ENCODE data around the gene SYNE1.
"Not testable (repeated sequence)": the region's sequence is repeated elsewhere in the genome, so short reads cannot be mapped to it uniquely, and the experiment has no call there.

The SYNE1 gene

DNA sequence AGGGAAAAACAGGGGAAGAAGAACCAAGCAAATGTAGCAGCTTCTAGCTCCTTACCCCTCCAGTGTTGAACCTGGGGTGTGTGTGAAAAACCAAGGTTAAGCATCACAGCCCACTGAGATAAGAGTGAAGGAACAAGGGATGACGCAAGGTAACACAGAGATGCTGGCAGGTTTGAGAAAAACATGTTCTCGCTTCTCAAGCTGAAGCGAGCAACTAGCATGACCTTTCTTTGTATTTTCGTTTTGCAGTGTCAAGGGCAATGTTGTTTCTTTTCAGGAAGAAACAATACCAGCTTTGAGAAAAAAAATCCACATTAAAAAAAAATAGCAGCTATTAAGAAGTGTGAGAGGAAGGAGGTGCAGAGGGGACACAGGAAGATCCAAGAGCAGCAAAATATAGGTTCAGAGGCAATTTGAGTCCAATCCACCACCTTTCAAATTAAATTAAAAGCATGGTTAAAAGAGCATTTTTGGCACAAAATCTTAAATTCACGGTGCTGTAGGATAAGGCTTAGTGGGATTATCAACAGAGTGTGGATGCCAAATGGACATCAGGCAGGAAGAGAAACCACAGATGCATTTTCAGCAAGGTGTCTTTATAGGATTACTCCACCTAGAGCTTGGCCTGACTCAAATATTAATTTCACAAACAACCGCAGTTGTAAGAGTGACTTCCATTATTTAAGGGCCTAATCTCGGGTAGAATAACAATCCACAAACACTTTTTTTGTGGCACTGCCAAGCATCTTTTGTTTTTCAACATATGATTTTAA lies 70.9 kb downstream of the SYNE1 start:
- no peak for DNase-seq

DNA sequence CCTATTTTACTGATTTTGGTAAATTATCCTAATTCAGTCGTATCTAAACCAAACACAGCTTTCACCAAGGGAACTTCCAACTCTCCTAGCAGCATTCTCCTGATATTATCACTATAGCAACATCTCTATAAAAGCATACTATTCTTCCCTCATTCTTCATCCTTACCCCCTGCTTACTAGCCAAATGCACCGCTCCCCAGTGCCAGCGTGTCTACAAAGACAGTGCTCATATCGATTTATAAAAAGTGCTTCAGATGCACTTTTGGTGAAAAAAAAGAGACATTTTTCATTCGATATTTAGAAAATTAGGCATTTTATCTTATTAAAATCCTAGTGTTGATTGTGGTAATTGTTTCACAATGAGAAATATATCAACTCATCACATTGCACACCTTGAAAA lies 74.0 kb downstream of the SYNE1 start:
- no peak for DNase-seq

DNA sequence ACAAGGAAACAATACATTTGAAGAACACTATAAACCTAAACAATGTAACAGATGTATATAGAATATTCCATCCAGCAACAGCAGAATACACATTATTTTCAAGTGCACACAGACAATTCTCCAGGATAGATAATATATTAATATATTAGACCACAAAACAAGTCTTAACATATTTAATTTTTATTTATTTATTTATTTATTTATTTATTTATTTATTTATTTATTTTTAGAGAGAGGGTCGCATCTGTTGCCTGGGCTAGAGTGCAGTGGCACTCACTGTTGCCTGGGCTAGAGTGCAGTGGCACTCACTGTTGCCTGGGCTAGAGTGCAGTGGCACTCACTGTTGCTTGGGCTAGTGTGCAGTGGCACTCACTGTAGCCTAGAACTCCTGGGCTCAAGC lies 78.4 kb downstream of the SYNE1 start:
- DNase-seq, result not testable (repeated sequence)

DNA sequence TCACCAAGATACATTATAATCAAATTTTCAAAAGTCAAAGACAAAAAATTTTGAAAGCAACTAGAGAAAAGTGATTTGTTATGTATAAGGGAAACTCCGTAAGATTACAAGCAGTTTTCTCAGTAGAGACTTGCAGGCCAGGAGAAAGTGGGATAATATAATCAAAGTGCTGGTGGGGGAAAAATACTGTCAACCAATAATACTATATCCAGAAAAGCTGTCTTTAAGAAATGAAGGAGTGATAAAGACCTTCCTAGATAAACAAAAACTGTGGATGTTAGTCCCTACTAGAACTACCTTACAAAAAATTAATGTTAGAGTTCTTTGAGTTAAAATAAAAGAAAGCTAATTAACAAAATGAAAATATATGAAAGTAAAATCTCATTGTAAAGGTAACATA lies 79.7 kb downstream of the SYNE1 start:
- no peak for DNase-seq

DNA sequence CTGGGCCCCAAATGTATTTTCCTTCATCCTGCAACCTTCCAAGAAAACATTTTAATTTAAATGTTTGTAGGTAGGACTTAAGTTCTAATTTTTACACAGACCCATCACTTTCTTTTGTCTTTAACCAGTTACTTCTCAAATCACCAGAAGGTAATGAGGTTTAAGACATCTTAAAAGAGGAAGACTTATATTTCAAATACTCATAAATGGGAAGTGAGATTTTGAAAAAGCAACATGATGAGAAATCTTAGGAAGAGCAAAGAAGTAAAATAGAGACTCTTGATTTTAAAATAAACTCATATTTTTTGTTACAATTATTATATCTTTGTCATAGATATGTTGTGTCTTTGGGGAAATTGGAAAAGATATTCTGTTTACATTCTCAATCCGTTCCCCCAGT lies 82.3 kb downstream of the SYNE1 start:
- no peak for DNase-seq

DNA sequence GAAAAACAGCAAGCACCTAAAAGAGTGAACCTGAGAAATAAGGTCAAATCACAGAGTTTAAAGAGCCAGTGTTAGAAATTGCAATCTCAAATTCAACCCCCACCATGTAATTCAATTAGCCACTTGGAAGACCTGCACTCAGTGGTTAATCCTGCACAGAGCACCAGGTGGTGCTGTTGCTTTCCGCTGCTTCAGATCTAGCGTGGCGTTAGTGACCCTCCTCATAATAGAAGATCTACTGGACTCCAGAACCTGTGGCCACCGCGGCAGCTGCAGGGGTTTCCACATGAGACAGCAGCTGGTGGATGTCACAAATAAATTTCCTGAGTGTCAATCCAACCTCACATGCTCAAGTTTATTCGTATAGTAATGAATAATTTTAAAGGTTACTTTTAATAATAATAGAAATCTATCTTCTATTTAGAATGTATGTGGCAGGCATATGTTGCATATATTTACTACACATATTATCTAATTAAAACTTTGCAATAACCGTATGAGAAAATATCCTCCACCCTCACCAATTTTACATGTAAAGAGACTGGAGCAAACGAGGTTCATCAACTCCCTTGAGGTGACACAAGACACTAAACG lies 84.4 kb downstream of the SYNE1 start:
- DNase-seq, result peak; percentile 49

DNA sequence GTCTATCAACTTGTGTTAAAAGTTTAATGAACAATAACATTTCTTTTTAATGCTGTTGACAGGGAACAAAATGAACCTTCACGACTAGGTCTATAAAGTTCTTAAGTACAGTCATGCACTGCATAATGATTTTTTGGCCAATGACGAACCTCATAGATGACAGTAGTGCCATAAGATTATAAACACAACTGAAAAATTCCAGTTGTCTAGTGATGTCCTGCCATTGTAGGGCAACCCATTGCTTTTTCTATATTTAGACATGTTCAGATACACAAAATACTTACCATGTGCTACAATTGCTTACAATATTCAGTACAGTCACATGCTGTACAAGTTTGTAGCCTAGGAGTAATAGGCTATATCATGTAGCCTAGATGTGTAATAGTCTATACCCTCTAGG lies 93.6 kb downstream of the SYNE1 start:
- no peak for DNase-seq

DNA sequence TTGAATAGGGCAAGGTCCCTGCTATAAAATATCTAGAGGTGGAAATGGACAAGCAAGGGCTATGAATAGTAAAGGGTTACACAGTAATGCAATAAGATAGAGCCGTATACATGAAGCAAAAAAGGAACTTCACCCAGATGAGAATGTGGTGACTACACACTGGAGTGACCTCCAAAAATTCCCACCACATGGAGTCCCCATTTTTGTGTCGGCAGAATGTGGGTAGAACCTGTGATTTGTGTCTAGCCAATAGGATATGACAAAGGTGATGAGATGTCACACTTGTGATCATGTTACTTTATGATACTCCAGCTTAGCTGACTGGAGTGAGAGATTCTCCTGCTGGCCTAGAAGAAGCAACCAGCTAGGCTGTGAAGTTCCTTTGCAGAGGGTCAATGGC lies 96.8 kb downstream of the SYNE1 start:
- no peak for DNase-seq

DNA sequence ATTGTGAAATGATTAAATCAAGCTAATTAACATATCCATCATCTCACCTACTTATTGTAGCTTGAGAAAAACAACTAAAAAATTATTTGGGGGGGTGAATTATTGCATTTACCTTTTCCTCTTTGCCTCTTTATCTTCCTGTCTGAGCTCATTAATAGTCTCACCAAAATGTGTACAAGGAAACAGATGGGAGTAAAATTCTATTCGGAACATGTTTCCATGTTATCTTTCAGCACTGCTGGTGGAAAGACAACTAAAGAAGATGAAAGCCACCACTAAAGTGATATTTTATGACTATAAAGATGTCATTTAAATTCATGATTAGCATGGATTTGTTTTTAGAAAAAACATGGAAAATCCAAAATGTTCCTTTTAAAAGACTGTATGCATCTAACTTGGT lies 102.6 kb downstream of the SYNE1 start:
- no peak for DNase-seq

DNA sequence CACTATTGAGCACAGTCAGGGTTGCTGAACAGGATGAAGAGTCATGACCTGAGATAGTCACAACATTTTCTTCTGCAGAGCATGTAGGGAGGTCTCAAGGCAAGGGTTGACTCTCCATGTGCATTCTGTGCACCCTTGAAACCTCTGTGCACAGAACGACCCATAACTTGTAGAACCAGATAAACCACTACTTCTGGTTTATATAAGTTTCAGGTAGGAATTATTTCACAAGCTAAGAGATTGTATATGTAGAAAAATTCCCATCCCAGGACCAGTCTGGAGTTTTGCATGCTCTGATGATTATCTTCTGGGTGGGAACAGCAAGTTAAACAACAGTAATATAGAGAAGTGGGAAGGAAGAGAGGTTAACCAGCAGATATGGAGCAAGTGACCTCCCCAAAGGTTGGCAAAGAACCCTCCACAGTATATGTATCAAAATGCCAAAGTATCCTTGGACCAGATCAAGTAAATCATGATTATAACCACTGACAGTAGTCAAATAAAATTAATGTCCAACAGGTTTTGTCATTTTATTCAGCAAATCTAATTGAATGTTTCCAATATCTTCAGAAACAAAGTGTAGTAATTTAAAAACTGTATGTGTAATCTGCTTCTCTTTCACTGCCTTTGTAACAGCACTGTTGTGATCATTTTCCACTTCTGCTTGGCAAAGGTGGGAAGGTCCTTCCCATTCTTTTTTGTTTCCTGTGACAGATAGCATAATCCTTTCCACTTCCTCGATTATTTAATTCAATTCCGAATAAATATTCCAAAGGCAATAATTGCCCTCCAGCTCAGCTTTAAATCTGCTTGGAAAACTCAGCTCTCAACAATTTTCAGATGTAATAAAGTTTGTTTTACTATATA lies 104.4 kb downstream of the SYNE1 start:
- DNase-seq, result no peak

DNA sequence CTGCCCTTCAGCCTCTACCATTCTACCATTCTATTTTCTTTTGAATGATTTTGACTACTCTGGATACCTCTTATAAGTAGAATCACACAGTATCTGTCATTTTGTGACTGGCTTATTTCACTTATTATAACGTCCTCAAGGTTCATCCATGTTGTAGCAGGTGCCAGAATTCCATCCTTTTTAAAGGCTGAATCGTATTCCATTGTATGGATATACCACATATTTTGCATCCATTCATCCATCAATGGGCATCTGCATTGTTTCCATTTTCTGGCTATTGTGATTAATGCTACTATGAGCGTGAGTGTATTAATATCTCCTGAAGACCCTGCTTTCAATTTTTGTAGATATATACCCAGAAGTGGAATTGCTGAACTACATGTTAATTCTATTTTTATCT lies 105.5 kb downstream of the SYNE1 start:
- DNase-seq, result no peak

DNA sequence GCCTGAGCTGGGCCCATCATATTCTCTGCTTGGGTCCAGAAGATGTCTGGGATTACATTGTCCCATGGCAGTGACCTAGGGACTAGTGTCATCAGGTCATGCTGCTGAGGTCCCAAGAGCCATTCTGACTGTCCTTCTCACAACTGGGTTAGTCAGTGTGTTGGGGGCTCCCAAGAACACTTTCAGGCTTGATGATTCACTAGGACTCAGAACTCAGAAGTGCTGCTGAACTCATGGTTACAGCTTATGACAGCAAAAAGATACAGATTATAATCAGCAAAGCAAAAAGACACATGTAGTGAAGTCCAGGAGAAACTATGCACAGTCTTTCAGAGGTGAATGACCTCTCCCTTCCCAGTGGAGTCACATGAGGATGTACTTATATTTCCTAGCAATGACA lies 107.8 kb downstream of the SYNE1 start:
- DNase-seq, result no peak

DNA sequence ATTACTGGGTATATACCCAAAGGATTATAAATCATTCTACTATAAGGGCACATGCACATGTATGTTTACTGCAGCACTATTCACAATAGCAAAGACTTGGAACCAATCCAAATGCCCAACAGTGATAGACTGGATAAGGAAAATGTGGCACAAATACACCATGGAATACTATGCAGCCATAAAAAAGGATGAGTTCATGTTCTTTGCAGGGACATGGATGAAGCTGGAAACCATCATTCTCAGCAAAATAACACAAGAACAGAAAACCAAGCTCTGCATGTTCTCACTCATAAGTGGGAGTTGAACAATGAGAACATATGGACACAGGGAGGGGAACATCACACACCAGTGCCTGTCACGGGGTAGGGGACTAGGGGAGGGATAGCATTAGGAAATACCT lies 123.0 kb downstream of the SYNE1 start:
- DNase-seq, result not testable (repeated sequence)

DNA sequence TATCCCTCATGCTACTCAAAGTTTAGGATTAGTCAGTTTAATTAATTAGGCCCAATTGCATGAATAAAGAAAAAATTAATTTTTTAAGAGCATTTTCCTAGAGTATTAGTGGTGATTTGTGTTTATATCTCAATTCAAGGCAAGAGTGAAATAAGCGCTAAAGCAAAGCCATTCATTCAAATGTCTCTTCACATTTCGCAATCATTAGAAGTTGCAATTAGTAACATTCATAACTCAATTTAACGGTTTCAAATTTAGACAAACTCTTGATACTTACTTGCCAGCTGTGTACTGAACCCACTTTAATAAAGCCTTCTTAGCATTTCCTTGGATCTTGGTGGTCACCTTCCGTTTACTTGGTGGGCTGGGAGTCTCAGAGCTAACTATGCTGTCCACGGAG lies 127.2 kb downstream of the SYNE1 start:
- no peak for DNase-seq

DNA sequence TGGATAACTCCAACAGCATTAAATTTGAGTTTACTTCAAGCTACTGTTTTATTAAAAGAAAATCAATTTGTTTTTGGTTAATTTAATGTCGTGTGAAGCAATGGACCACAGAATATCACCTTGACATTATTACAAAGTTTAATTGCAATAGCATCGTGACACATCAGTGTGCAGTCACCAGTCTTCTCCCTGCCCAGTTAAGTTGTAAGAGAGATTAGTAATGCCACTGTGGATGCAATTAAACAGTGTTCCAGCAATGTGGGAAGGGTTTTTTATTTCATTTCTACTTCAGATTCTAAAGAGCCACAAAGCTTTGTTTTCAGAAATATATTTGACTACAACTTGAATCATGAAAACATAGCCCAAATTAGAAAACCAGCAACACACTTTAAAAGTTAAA lies 128.7 kb downstream of the SYNE1 start:
- no peak for DNase-seq

DNA sequence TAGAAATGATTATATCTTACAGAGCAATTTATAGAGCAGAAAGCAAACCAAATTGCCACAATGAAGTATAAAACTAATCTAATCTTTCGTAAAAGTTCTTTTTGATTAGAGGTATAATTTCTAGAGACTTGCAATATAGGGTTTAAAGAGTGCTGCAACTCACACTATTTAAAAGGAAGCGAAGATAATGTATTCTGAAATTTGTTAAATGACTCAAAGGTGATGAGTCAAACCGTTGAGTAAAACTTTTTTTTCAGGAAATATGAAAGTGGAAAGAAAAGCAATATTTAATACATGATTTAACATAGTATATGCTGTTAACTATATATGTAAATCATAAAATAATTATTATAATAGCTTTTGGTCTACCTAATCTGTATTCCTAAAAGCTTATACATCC lies 133.6 kb downstream of the SYNE1 start:
- DNase-seq, result no peak

DNA sequence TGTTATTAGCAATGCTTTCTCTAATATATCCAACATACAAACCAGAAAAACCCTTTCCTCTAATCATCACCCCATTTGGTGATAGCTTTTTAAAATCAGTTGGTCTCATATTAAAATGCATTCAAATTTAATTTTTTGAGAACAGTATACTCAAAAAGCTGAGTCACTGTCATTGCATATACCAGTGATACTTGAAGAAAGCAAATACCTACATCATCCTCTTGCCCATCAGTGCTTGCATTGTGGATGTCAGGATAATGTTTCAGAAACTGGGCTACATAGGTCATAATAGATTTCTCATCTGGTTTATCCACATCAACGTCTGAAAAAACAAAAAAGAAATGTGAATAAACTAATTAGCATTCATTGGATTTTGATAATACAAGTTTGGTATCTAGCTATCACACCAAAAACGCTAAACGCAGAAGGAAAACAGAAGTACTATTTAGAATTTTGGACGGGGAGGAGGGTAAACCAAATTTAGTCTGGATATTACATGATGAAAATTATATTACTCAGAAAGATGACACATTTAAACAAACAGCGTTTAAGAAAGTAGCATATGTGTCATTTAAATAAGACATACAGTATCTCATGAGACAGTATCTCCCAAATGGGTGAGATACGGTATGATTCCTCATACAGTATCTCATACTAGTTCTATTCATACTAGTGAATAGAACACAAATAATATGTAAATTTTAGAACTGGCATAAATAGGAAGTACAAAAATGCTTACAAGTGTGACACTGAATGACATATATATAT lies 134.6 kb downstream of the SYNE1 start:
- no peak for DNase-seq

DNA sequence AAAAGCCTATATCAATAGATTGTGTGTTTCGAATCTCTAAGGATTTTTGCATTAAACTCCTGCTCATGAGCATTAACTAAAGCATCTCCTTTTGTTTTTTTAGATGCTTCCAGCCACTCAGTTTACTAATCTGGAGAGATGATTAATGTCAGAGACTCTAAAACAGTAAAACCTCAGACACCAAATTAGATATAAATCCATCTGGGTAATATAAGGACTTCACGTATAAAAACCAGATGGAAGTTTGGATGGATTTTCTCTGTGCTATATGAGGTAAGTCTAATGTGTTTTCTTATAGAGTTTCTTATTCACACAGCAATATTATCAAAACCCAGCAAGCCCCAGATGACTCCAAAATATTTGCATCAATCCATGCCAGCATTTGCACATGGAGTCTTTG lies 137.2 kb downstream of the SYNE1 start:
- DNase-seq, result no peak

DNA sequence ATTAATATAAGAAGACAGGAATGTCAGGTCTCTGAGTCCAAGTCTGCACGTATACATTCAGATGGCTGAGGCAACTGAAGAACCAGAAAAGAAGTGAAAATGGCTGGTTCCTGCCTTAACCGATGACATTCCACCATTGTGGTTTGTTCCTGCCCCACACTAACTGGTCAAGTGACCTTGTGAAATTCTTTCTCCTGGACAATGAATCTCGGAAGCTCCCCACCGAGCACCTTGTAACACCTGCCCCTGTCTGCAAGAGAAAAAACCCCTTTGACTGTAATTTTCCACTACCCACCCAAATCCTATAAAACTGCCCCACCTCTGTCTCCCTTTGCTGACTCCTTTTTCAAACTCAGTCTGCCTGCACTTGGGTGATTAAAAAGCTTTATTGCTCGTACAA lies 140.4 kb downstream of the SYNE1 start:
- no peak for DNase-seq

DNA sequence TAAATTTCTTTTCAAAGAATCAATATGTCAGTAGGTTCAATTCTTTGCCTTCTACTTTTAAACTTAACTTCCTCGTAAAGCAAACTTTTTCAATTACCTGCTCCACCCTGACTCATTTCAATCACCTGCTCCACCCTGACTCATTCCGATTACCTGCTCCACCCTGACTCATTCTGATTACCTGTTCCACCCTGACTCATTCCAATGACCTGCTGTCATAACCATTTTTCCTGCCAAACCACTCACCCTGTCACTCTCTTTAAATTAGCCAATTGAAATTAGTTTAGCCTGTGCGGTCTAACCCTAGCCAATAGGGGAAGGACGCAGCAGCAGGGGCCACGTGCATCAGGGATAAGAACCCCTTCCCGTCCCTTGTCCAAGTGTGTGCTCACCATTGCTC lies 141.7 kb downstream of the SYNE1 start:
- DNase-seq, result not testable (repeated sequence)

DNA sequence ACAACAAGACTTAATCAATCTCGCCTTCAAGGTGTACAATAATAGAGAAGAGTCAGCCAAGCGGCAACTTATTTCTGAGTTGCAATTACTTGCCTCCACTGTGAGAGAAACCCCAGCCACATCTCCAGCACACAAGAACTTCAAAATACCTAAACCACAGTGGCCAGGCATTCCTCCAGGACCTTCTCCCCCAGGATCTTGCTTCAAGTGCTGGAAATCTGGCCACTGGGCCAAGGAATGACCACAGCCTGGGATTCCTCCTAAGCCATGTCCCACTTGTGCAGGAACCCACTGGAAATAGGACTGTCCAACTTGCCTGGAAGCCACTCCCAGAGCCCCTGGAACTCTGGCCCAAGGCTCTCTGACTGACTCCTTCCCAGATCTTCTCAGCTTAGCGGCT lies 144.9 kb downstream of the SYNE1 start:
- not testable (repeated sequence) for DNase-seq

DNA sequence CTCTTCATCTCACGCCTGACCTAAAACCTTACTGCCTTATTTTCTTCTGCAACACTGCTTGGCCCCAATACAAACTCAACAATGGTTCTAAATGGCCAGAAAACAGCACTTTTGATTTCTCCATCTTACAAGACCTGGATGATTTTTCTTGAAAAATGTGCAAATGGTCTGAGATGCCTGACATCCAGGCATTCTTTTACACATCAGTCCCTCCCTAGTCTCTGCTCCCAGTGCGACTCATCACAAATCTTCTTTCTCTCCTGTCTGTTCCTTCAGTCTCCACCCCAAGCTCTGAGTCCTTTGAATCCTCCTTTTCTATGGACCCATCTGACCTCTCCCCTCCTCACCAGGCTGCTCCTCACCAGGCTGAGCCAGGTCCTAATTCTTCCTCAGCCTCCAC lies 145.7 kb downstream of the SYNE1 start:
- DNase-seq, result not testable (repeated sequence)

DNA sequence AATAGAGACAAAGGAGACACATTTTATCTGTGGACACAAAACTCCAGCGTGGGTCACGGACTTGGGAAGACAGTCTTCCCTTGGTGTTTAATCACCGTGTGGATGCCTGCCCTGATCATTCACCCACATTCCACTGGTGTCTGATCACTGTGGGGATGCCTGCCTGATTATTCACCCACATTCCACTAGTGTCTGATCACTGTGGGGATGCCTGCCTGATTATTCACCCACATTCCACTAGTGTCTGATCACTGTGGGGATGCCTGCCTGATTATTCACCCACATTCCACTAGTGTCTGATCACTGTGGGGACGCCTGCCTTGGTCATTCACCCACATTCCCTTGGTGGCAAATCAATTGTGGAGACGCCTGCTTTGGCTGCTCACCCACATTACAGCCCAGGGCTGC lies 146.2 kb downstream of the SYNE1 start:
- not testable (repeated sequence) for DNase-seq

Measured in CD4-positive, alpha-beta T cell treated with Interferon gamma for 1 hour (primary cell).